Measurements from ENCODE around the gene MAPRE3.

The MAPRE3 gene

GRCh38 chr2:26936855-26937254 lies 33.6 kb upstream of the MAPRE3 start:
- no peak for TF ChIP-seq CTCF (IDR thresholded peaks at IDR 0.05; ENCODE audit: low read depth, low read length)
- Histone ChIP-seq H3K36me3 (peaks cover 51% of the 10 kb centered on the region), H3K9me3 (ENCODE audit: severe bottlenecking) (no peaks in the 10 kb centered on the region), H3K27me3 (ENCODE audit: insufficient read depth, low read depth, severe bottlenecking) (no peaks in the 10 kb centered on the region), H3K27ac (no peak overlapping the region), H3K4me3 (ENCODE audit: low read depth, low read length) (no peak overlapping the region)
- DNase-seq, result no peak

GRCh38 chr2:26938399-26939118 lies 31.9 kb upstream of the MAPRE3 start:
- no peak for TF ChIP-seq CTCF (IDR thresholded peaks at IDR 0.05; ENCODE audit: low read depth, low read length)
- Histone ChIP-seq H3K9me3 (ENCODE audit: severe bottlenecking) (no peaks in the 10 kb centered on the region), H3K36me3 (peaks cover 58% of the 10 kb centered on the region), H3K4me3 (ENCODE audit: low read depth, low read length) (no peak overlapping the region), H3K27ac (no peak overlapping the region), H3K27me3 (ENCODE audit: insufficient read depth, low read depth, severe bottlenecking) (no peaks in the 10 kb centered on the region)
- no peak for DNase-seq

- no peak for TF ChIP-seq CTCF (IDR thresholded peaks at IDR 0.05; ENCODE audit: low read depth, low read length)
- H3K27me3 ChIP-seq (ENCODE audit: insufficient read depth, low read depth, severe bottlenecking), result no peaks in the 10 kb centered on the region
- H3K27ac ChIP-seq, result no peak overlapping the region
- no peak overlapping the region for H3K4me3 ChIP-seq (ENCODE audit: low read depth, low read length)
- DNase-seq, result peak; percentile 90
- no peaks in the 10 kb centered on the region for H3K9me3 ChIP-seq (ENCODE audit: severe bottlenecking)
- H3K36me3 ChIP-seq, result peaks cover 60% of the 10 kb centered on the region
These were observed 30.4 kb upstream of the MAPRE3 start for GRCh38 chr2:26940001-26940400.

- Histone ChIP-seq H3K9me3 (ENCODE audit: severe bottlenecking) (no peaks in the 10 kb centered on the region), H3K27me3 (ENCODE audit: insufficient read depth, low read depth, severe bottlenecking) (no peaks in the 10 kb centered on the region), H3K27ac (no peak overlapping the region), H3K4me3 (ENCODE audit: low read depth, low read length) (no peak overlapping the region), H3K36me3 (peaks cover 58% of the 10 kb centered on the region)
- no peak for DNase-seq
- TF ChIP-seq CTCF (IDR thresholded peaks at IDR 0.05; ENCODE audit: low read depth, low read length), result no peak
These were observed 29.0 kb upstream of the MAPRE3 start for GRCh38 chr2:26941486-26941885.

- Histone ChIP-seq H3K9me3 (ENCODE audit: severe bottlenecking) (no peaks in the 10 kb centered on the region), H3K4me3 (ENCODE audit: low read depth, low read length) (no peak overlapping the region), H3K27me3 (ENCODE audit: insufficient read depth, low read depth, severe bottlenecking) (no peaks in the 10 kb centered on the region), H3K27ac (no peak overlapping the region), H3K36me3 (peaks cover 67% of the 10 kb centered on the region)
- TF ChIP-seq CTCF (IDR thresholded peaks at IDR 0.05; ENCODE audit: low read depth, low read length), result peak; percentile 93
- peak; percentile 81 for DNase-seq
These were observed 27.7 kb upstream of the MAPRE3 start for GRCh38 chr2:26942543-26943295.
